HEK293T (cell line): Measurements from ENCODE around the gene IRF2BPL.

Source experiments
- ARNT ChIP-seq: fragments of 450-650 bp; IDR thresholded peaks from 2 replicates; pipeline ENCODE4 v1.6.1; 2017; ENCODE audit warnings: mild to moderate bottlenecking
- BHLHE40 ChIP-seq: fragments of 450-650 bp; IDR thresholded peaks from 2 replicates; pipeline ENCODE4 v1.6.1; 2016; ENCODE audit warnings: mild to moderate bottlenecking, moderate library complexity, borderline replicate concordance
- ELF4 ChIP-seq: fragments of 450-650 bp; IDR thresholded peaks from 2 replicates; pipeline ENCODE4 v1.6.1; 2017; ENCODE audit warnings: antibody characterized with exemption
- FOXA1 ChIP-seq: fragments of 450-650 bp; IDR thresholded peaks from 2 replicates; pipeline ENCODE4 v1.6.1; 2016; ENCODE audit warnings: mild to moderate bottlenecking
- FOXK2 ChIP-seq: fragments of 450-650 bp; IDR thresholded peaks from 2 replicates; pipeline ENCODE4 v1.6.1; 2016; ENCODE audit warnings: mild to moderate bottlenecking
- FOXM1 ChIP-seq: fragments of 450-650 bp; IDR thresholded peaks from 2 replicates; pipeline ENCODE4 v1.6.1; 2017; ENCODE audit warnings: mild to moderate bottlenecking, borderline replicate concordance
- HDGF ChIP-seq: fragments of 450-650 bp; IDR thresholded peaks from 2 replicates; pipeline ENCODE4 v1.6.1; 2017; ENCODE audit warnings: antibody characterized with exemption, borderline replicate concordance
- L3MBTL2 ChIP-seq: fragments of 450-650 bp; conservative IDR thresholded peaks from 2 replicates; pipeline ENCODE4 v1.6.1; 2016; ENCODE audit warnings: mild to moderate bottlenecking
- NFRKB ChIP-seq: fragments of 450-650 bp; IDR thresholded peaks from 2 replicates; pipeline ENCODE4 v1.6.1; 2016; ENCODE audit warnings: mild to moderate bottlenecking, moderate library complexity
- PKNOX1 ChIP-seq: fragments of 450-650 bp; IDR thresholded peaks from 2 replicates; pipeline ENCODE4 v1.6.1; 2016
- SP1 ChIP-seq: fragments of 450-650 bp; IDR thresholded peaks from 2 replicates; pipeline ENCODE4 v1.6.1; 2017
- SUZ12 ChIP-seq: fragments of 450-650 bp; IDR thresholded peaks from 2 replicates; pipeline ENCODE4 v1.6.1; 2016; ENCODE audit warnings: mild to moderate bottlenecking
- TARDBP ChIP-seq: fragments of 450-650 bp; IDR thresholded peaks from 2 replicates; pipeline ENCODE4 v1.6.1; 2016

DNA sequence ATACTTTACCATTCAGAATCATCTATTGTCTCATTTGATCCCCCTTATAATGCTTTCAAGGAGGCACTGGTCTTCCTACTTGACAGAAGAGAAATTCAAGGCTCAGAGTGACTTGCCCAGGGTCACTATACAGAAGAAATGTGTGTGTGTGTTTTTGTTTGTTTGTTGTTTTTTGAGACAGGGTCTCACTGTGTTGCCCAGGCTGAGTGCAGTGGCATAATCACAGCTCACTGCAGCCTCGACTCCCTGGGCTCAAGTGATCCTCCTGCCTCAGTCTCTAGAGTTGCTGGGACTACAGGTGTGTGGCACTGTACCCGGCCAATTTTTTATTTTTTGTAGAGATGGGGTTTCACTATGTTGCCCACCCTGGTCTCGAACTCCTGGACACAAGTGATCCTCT is 22.9 kb downstream of the IRF2BPL start:
- no peak for TF ChIP-seq BHLHE40
- TF ChIP-seq PKNOX1: no peak
- no peak for TF ChIP-seq ELF4
- no peak for TF ChIP-seq FOXA1
- no peak for TF ChIP-seq NFRKB
- TF ChIP-seq ARNT: no peak
- no peak for TF ChIP-seq FOXM1
- no peak for TF ChIP-seq FOXK2
- TF ChIP-seq SUZ12: no peak
- TF ChIP-seq SP1: no peak
- TF ChIP-seq HDGF: no peak
- TF ChIP-seq TARDBP: no peak
- no peak for TF ChIP-seq L3MBTL2
